Glomerular visceral epithelial cell (primary cell): ENCODE data around the gene COPG1.

Experiments used
- DNase-seq: peaks from one replicate; pipeline ENCODE4 v3.0.0-alpha.2; 2016; ENCODE audit errors: extremely low spot score

COPG1 gene

DNA sequence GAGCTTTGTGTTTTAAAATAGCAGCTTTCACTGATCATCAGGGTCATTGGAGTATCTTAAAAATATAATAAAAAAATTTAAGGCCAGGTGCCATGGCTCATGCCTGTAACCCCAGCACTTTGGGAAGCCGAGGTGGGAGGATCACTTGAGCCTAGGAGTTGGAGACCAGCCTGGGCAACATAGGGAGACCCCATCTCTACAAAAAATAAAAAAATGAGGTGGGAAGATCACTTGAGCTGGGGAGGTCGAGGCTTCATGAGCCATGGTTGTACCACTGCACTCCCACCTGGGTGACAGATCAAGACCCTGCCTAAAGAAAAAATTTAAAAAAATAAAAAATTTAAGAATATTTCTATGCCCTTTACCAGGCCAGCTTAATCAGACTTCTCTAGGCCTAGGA is 30.8 kb downstream of the COPG1 start:
- DNase-seq = no peak

DNA sequence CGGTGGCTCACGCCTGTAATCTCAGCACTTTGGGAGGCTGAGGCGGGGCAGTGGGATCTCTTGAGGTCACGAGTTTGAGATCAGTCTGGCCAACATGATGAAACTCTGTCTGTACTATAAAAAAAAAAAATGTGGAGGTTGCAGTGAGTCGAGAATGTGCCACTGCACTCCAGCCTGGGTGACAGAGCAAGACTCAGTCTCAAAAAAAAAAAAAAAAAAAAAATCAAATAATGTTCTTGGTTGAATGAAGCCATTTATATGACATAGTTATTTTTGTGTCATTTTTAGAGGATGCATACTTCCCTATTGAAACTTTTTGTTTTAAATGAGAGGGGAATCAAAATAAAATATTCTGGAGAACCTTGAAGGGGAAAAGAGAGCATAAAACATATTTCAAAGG is 32.3 kb downstream of the COPG1 start:
- no peak for DNase-seq

DNA sequence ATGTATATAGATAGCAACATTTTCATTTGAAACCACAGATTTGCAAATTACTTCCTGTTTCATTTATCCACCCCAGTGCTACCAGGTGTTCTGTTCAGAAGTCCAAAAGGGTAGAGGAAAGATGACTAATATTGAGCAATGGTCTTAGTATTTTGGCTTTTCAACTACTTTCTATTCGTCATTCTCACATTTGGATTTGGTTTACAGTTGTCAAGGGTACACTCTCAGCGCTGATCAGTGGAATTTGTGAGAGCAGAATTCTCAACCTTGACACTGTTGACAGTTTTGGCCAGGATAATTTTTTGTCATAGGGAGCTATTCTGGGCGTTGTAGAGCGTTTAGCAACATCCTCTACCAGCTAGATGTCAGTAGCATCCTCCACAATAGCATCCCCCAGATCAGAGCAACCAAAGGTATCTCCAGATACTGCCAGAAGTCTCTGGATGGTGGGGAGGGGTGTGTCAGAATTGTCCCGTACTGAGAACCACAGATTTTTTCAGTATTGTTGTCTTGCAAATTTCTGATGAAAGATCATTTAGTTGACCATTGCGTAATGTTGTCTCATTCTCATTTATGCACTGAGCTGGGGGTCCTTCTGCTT is 33.4 kb downstream of the COPG1 start:
- DNase-seq = no peak

DNA sequence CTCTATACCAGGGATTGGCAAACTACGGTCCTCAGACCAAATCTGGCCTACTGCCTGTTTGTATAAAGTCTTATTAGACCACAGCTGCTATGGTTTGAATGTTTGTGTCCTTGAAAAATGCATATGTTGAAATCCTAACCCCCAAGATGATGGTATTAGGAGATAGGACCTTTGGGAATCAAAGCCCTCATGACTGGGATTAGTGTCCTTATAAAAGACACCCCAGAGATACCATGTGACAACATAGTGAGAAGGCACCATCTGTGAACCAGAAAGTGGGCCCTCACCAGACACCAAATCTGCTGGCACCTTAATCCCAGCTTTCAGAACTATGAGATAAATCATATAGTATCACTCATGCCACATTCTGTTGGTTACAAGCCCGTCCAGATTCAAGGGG is 36.7 kb downstream of the COPG1 start:
- no peak for DNase-seq

DNA sequence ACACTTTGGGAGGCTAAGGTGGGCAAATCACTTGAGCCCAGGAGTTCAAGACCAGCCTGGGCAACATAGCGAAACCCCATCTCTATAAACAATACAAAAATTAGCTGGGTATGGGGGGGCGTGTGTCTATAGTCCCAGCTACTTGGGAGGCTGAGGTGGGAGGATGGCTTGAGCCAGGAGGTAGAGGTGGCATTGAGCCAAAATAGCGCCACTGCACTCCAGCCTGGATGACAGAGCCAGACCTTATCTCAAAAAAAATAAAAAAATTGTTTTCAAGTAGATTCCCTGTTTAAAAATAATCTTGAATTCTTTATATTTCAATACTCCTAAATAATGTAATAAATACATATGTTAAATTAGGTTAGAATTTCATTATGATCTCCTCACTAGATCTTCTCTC is 39.0 kb downstream of the COPG1 start:
- no peak for DNase-seq

DNA sequence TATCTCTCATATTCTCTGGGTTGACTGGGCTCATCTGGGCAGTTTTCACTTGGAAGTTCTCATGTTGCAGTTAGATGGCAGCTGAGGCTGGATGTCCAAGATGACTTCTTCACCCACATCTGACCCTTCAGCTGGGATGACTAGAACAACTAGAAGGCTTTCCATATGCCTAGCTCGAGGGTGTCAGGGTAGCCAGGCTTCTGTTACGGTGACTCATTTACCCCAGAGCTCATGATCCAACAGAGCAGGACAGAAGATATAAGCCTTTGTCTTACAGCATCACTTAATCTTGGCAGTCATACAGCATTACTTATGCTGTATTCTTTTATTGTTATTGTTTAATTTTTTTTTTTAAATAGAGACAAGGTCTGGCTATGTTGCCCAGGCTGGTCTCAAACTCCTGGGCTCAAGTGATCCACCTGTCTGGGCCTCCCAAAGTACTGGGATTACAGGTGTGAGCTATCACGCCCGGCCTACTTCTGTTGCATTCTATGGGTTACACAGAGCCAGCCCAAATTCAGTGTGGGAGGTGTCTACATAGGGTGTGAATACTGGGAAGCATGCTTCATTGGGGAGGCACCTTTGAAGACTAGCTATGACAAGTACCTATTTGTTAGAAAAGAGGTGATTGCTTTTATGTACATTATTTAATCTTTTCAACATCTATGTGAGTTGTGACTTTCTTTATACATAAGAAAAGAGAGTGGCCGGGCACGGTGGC is 40.0 kb downstream of the COPG1 start:
- DNase-seq = no peak

DNA sequence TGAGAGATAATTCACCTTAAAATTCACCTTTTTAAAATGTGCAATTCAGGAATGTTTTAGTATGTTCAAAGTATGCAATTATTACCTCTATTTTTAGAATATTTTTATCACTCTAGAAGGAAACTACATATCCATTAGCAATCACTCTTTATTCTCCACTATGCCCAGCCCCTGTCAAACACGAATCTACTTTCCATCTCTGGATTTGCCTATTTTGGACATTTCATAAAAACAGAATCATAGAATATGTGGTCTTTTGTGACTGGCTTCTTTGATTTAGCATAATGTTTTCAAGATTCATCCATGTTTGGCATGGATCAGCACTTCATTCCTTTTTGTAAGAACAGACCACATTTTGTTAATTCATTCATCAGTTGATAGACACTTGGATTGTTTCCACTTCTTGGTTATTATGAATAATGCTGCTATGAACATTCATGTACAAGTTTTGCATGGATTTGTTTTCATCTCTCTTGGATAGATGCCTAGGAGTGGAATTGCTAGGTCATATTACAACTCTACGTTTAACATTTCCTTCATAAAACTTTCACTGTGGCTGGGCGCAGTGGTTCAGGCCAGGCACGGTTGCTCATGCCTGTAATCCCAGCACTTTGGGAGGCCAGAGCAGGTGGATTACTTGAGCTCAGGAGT is 42.0 kb downstream of the COPG1 start:
- no peak for DNase-seq

DNA sequence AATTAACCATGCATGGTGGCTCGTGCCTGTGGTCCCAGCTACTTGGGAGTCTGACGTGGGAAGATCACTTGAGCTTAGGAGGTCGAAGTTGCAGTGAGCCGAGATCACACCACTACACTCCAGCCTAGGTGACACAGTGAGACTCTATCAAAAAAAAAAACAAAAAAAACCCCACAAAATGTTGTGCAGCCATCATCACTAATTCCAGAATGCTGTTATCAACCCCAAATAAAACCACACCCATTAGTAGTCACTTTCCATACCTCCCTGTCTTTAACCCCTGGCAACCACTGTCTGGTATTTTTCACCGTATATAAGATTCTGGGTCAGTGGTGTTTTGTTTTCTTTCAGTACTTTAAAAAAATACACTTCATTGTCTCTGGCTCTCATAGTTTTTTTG is 45.9 kb downstream of the COPG1 start:
- DNase-seq = no peak

DNA sequence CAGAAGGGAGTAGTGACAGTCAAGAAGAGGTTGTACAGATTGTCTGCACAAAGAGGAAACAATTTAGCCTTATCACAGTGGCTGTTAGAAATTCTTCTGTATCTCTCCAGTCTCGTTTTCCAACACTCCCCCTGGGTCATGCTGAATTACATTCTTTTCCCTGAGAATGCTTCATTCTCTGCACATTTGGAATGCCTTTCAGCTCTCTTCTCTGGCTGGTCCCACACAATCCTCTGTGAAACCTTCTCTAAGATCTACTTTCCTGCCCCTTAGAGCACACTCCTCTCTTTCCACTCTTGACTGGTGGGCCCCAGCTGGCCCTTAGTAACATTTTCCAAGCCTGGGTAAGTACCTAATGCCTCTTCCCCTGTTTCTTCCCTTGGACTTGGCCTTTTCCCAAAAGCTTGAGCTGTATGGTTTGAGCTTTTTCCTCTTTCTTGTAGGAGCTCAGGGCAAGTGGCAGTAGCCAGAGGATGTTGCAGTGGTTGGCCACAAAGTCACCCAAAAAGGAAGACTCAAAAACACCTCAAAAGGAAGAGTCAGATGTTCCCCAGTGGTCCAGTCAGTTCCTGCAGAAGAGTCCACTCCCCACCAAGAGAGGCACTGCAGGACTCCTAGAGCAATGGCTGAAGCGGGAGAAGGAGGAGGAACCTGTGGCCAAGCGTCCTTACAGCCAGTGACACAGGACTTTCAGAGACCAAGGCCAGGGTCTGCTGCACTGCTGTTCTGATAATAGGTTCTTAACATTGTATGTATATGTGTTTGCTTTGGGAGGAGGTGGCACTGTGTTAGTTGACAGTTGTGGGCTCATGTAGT is 54.9 kb downstream of the COPG1 start:
- DNase-seq = no peak

DNA sequence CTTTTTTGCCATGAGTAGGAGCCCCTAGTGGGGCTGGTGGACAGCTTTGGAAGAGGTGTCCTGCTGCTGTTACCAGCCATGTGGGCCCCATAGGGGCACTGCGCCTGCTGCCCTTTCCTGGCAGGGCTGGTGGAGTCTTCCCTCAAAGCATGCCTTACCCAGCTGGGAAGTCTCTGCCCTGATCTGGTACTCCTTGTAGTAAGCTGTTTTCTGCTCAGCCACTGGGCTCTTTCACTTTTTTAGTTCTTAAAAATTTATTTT is 55.5 kb downstream of the COPG1 start:
- no peak for DNase-seq

DNA sequence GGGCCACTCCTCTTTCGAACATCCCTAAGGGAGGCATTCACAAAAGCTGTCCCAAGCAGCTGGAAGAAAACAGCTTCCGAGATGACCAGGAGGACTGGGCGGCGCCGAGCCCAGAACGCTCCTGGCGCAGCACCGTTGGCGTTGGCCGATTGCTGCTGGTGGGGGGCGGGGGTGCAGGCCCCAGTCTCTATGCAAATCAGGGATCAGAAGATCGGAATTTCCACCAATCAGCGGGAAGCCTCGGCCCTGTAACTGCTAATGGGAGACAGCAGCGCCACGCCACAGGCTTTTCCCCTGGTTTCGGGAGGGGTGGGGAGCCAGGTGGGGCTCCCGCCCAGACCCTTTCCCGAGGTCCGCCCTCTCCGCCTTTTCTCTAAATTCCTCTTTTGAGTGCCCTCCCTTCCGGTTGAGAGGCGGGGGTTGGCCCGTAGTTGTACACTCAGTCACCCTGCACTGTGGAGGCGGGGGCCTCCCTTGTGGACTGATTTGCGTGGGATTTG is 56.2 kb downstream of the COPG1 start:
- DNase-seq = no peak

DNA sequence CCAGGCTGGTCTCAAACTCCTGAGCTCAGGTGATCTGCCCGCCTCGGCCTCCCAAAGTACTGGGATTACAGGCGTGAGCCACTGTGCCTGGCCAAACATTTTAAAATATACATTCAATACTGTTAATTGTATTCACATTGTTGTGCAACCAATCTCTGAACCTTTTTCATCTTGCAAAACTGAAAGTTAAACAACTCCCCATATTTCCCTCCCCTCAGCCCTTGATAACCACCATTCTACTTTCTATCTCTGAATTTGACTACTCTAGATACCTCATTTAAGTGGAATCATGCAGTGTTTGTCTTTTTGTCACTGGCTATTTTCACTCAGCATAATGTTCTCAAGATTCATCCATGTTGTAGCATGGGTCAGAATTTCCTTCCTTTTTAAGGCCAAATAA is 59.2 kb downstream of the COPG1 start:
- DNase-seq = no peak

DNA sequence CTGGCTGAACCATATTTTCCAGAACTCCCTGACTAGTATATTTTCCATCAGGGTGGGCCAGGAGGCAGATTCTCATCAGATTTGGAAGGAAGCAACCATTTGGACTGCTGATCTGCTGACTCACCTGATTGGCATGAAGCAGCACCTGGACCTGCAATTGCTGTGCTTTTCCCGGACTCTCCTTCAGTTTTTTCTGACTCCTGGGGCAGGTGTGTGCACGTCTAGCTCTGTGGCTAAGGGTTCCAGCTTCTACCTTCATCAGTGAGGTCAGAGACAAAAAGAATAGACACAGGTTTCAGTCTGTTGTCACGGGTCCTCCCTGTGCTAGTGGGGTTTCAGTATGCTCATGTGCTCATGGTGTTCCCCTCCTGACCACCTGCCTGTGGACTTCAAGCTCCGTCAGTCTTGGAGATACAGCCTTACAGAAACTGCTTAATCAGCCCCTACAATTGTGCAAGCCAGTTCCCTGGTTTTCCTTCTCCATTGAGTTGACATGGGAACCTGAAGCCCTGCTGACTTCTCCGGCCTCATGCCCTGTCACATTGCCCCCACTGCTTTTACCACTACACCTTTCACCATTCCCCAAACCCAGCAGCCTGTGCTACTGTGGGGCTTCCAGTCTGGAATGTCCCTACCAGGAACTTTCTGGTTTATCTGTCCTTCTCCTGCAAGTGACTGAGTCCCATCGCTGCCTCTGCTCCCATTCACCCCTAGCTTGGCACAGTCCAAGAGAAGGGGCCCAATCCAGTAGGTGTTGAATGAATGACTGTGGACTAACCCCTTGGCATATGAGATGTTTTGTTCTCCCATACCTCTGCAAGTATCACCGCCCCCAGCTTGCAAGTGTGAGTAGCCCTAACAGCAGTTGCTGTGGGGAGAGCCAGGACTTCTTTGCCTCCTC is 61.0 kb downstream of the COPG1 start:
- DNase-seq = no peak

DNA sequence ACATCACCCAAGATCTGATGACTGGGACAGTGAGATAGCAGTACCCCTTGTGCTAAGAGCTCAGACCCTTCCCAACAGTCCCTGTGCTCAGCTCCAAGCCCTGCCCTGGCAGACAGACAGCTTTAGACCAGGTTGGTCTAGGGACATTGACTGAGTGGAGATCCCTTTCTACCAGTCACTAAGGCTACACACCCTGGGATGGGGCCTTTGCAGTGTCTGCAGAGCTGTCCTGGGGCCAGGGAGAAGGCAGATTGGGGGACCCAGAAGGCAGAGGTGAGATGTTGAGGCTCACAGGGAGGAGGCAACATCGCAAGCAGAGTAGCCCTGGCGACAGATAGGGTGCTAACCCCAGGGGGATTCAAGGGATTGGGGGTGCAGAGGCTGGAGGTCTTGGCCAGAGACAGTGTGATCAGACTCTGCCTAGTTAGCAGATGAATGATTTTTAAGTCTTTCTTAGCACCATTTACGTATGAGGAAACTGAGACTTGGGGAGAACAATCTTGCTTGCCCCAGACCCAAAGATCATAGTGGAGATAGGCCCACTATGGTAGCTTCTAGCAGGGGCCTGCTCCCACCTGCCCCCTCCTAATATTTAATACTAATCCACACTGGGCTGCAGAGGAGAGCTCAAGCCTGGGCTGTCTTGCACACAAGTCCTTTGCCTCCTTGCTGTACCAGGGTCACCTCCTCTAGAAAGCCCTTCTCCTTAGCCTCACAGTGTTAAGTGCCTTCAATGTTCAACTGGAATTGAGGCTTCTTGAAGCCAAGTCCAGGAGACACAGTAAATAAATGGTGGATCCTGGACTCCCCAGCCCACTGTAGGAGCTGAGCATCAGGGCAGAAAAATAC is 61.9 kb downstream of the COPG1 start:
- DNase-seq = no peak

DNA sequence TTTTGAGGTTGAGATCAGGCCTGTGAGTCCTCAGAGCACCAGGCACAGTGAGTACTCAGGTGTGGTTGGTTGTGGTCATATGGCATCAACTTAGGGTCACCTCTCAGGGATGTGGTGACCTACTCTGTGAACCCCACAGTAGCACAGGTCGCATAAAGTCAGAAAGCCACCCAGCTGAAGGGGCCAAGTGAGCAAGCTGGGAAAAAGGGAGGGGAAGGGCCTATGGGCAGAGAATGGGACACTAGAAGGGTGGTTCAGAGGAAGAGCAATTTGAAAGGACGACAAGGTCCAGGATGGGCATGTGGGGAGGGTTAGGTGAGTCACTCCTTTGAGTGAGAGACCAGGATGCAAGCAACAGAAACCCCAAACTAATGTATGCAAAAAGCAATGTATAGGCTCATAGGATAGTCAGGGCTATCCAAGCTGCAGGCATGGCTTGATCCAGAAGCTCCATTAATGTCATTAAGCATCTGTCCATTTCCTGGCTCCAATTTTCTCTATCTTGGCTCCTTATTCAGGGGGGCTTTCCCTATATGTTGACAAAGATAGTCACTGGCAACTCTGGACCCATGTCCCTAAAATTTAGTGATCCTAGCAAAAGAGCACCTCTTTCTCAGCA is 62.7 kb downstream of the COPG1 start:
- no peak for DNase-seq

DNA sequence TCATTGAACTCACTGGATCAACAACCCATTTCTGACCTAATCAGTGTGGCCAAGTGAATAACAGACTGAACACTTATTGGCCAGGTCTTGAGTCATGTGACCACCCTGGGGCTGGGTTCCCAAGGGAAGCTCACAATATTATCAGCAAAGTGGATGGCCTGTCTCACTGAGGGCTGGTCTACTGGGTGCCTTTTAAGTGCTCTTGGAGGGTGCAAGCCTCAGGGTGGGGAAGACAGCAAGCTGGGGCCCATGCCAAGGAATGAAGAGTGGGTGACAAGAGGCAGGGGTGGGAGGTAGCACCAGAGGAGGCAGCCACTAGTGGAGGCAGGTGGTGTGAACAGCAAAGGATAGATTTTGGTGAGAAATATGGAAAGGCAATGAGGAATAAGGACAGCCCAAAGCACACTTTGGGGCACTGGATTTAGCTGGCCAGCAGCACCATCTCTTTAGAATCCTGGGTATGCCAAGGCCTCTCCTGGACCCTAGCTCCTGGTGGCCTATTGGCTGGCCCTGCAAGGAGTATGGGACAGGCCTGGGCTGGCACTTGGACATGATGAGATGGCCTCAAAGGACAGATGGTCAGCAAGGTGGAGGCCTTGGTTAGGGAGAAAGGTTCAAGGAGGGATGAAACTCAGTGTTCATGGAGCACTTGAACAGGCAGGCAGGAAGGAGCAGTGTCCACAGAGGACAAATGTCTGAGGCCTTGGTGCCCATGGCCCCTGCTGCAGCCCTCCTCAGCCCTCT is 63.4 kb downstream of the COPG1 start:
- DNase-seq = no peak

DNA sequence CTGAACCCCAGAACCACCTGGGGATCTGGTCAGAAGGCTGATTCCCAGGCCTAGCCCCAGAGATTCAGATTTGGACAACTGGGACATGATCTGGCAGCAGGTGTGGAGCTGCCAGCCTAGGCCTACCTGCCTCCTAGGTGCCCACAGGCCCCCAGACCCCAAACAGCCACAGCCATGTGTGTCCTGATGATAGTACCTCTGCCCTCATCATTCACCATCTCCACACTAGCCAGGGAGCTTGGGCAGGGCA is 63.9 kb downstream of the COPG1 start:
- DNase-seq = no peak

DNA sequence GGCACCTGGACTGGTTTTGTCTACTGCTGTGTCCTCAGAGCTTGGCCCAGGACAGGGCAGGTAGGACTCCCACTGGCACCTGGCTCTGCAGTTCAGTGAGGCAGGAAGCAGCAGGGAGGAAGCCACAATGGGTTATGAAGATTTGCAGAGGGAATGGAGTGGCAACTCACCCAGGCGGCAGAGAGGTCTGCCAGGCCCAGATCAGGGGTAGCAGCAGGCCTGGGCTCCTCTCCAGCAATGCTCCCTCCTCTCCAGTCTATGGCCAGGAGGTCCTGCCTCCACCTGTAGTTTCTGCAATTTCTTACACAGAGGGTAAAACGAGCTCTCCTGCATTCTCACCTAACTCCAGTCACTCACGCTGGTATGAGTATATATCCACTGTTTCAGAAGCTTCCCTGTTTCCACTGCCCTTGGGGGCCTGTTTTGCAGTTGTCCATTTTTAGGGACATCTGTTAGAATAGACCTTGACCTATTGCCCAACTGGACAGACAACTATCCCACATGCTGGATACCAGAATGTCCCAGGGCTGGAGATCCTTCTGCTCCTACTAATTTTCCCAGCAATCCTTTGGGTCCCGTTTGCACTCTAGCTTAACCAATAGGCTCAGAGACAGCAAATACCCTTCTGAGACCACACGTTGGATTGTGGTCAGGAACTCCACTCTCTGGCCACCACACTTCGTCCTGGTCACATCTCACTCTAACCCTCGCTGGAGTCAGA is 64.4 kb downstream of the COPG1 start:
- peak; percentile 62 for DNase-seq
